ENCODE results near the gene HSPA12B. TPM values are rescaled to one million over a fixed set of nuclear protein-coding genes. Genes with fewer than 3 reads are reported as not detected.

The HSPA12B gene
- total RNA-seq, 1 experiment from 2014 or later: 0.21 TPM

GRCh38 chr20:3699037-3699436 lies 33.4 kb upstream of the HSPA12B start:
- H3K27me3 ChIP-seq (ENCODE audit: control insufficient read depth, insufficient read depth, low read length): no peaks in the 10 kb centered on the region
- no peaks in the 10 kb centered on the region for H3K36me3 ChIP-seq (ENCODE audit: control insufficient read depth, insufficient read depth, low read length)
- no peak overlapping the region for H3K27ac ChIP-seq (ENCODE audit: low read length)
- ChIA-PET POLR2A (no interaction called here), CTCF (no interaction called here)
- TF ChIP-seq REST (IDR thresholded peaks at IDR 0.05; ENCODE audit: insufficient read depth in 1 of 2, low read depth in 2 of 2, low read length in 1 of 2) (no peak), CTCF (IDR thresholded peaks at IDR 0.05) (no peak), SIN3A (IDR thresholded peaks at IDR 0.05; ENCODE audit: borderline replicate concordance, insufficient read depth, low read depth, low read length) (no peak), POLR2AphosphoS5 (IDR thresholded peaks at IDR 0.05; ENCODE audit: low read depth, low read length) (no peak), TCF7L2 (IDR thresholded peaks at IDR 0.05; ENCODE audit: low read depth, low read length) (no peak)
- ATAC-seq: no peak
- no peaks in the 10 kb centered on the region for H3K9me3 ChIP-seq (ENCODE audit: control insufficient read depth, insufficient read depth, low read depth, low read length)
- DNase-seq (ENCODE audit: low read depth, low spot score): no peak
- no TSS peak for BruUV-seq (replicated peaks)
- no peak overlapping the region for H3K4me3 ChIP-seq (ENCODE audit: low read depth in 2 of 2, low read length in 2 of 2)
- no peaks in the 10 kb centered on the region for H3K4me1 ChIP-seq (ENCODE audit: control insufficient read depth, insufficient read depth, low read length)
- in situ Hi-C loops (cut with HindIII; ENCODE audit: low pct_unique_long_range_greater_than_20kb, low sequenced_read_pairs) (no loop called here), intact Hi-C loops (cut with micrococcal nuclease; ENCODE audit: unreplicated experiment) (no loop called here)

GRCh38 chr20:3701061-3701998 lies 31.2 kb upstream of the HSPA12B start:
- TF ChIP-seq CTCF (IDR thresholded peaks at IDR 0.05) (no peak), REST (IDR thresholded peaks at IDR 0.05; ENCODE audit: insufficient read depth in 1 of 2, low read depth in 2 of 2, low read length in 1 of 2) (no peak), TCF7L2 (IDR thresholded peaks at IDR 0.05; ENCODE audit: low read depth, low read length) (no peak), SIN3A (IDR thresholded peaks at IDR 0.05; ENCODE audit: borderline replicate concordance, insufficient read depth, low read depth, low read length) (no peak), POLR2AphosphoS5 (IDR thresholded peaks at IDR 0.05; ENCODE audit: low read depth, low read length) (no peak)
- Histone ChIP-seq H3K4me1 (ENCODE audit: control insufficient read depth, insufficient read depth, low read length) (no peaks in the 10 kb centered on the region), H3K27me3 (ENCODE audit: control insufficient read depth, insufficient read depth, low read length) (no peaks in the 10 kb centered on the region), H3K4me3 (ENCODE audit: low read depth in 2 of 2, low read length in 2 of 2) (no peak overlapping the region), H3K27ac (ENCODE audit: low read length) (no peak overlapping the region), H3K9me3 (ENCODE audit: control insufficient read depth, insufficient read depth, low read depth, low read length) (no peaks in the 10 kb centered on the region), H3K36me3 (ENCODE audit: control insufficient read depth, insufficient read depth, low read length) (no peaks in the 10 kb centered on the region)
- intact Hi-C loops (cut with micrococcal nuclease; ENCODE audit: unreplicated experiment) (no loop called here), in situ Hi-C loops (cut with HindIII; ENCODE audit: low pct_unique_long_range_greater_than_20kb, low sequenced_read_pairs) (no loop called here)
- no TSS peak for BruUV-seq (replicated peaks)
- DNase-seq (ENCODE audit: low read depth, low spot score) (no peak), ATAC-seq (no peak)
- ChIA-PET CTCF (no interaction called here), POLR2A (no interaction called here)
